Measurements from ENCODE around the gene TRAM2. TPM values are rescaled to one million over a fixed set of nuclear protein-coding genes. Genes with fewer than 3 reads are reported as not detected.
A peak's percentile ranks its signal among the peaks of the same experiment; 100 is the strongest.

The TRAM2 gene
- total and polyA plus RNA-seq, 9 of the 15 experiments (the other 6 are each of a cell fraction or from before 2014, with no cell fraction given), result 2.6 to 13.3 (median 8.9) TPM

- TF ChIP-seq, protein P1, sequence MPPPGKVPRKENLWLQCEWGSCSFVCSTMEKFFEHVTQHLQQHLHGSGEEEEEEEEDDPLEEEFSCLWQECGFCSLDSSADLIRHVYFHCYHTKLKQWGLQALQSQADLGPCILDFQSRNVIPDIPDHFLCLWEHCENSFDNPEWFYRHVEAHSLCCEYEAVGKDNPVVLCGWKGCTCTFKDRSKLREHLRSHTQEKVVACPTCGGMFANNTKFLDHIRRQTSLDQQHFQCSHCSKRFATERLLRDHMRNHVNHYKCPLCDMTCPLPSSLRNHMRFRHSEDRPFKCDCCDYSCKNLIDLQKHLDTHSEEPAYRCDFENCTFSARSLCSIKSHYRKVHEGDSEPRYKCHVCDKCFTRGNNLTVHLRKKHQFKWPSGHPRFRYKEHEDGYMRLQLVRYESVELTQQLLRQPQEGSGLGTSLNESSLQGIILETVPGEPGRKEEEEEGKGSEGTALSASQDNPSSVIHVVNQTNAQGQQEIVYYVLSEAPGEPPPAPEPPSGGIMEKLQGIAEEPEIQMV (tag; conservative IDR thresholded peaks at IDR 0.05; ENCODE audit: low read depth), result 0 out of 2 replicates have a peak, but pooled peaks have one; percentile 7
- TF ChIP-seq CREB5 (CRISPR knock-in tag; IDR thresholded peaks at IDR 0.05), result no peak
- 0 out of 2 replicates have a peak, but pooled peaks have one; percentile 34 for TF ChIP-seq GTF2F1 (IDR thresholded peaks at IDR 0.05; ENCODE audit: low read depth, low read length)
- no peak for TF ChIP-seq ZNF12 (CRISPR knock-in tag; IDR thresholded peaks at IDR 0.05)
- no peak for TF ChIP-seq TFAP4 (CRISPR knock-in tag; IDR thresholded peaks at IDR 0.05; ENCODE audit: borderline replicate concordance)
- TF ChIP-seq EP400 (IDR thresholded peaks at IDR 0.05), result 0 out of 2 replicates have a peak, but pooled peaks have one; percentile 22
- no peak for TF ChIP-seq SREBF2 (CRISPR knock-in tag; IDR thresholded peaks at IDR 0.05)
- peak; percentile 57; the same call in 1 of the 2 replicates for TF ChIP-seq CTBP1 (IDR thresholded peaks at IDR 0.05; ENCODE audit: borderline replicate concordance)
- TF ChIP-seq NCOR1 (IDR thresholded peaks at IDR 0.05), result peak; percentile 20; the same call in 1 of the 2 replicates
- TF ChIP-seq U2AF1 (optimal IDR thresholded peaks at IDR 0.05; ENCODE audit: low read depth, low read length), result no peak
- TF ChIP-seq ZNF408 (CRISPR knock-in tag; IDR thresholded peaks at IDR 0.05; ENCODE audit: low read depth), result no peak
- peak; percentile 61 for TF ChIP-seq ETV5 (CRISPR knock-in tag; IDR thresholded peaks at IDR 0.05; ENCODE audit: low read depth)
- TF ChIP-seq ETV1 (tag; conservative IDR thresholded peaks at IDR 0.05; ENCODE audit: low read depth), result peak; percentile 50
- peak; percentile 71 for TF ChIP-seq ELF1 (tag; IDR thresholded peaks at IDR 0.05)
- TF ChIP-seq HMGN3 (IDR thresholded peaks at IDR 0.05; ENCODE audit: borderline replicate concordance, extremely low read depth, insufficient read length, low read depth, low read length), result no peak
- TF ChIP-seq GATAD2B (IDR thresholded peaks at IDR 0.05; ENCODE audit: borderline replicate concordance), result 0 out of 2 replicates have a peak, but pooled peaks have one; percentile 41
- TF ChIP-seq NCOA6 (IDR thresholded peaks at IDR 0.05), result no peak
- no peak for TF ChIP-seq TEAD1 (CRISPR knock-in tag; IDR thresholded peaks at IDR 0.05)
- no peak for TF ChIP-seq ZNF212 (CRISPR knock-in tag; IDR thresholded peaks at IDR 0.05)
- no peak for TF ChIP-seq EHMT2 (IDR thresholded peaks at IDR 0.05)
- TF ChIP-seq TFAM (CRISPR knock-in tag; conservative IDR thresholded peaks at IDR 0.05), result no peak
- no peak for TF ChIP-seq CHD1 (IDR thresholded peaks at IDR 0.05; ENCODE audit: low read length)
- TF ChIP-seq THAP12 (CRISPR knock-in tag; IDR thresholded peaks at IDR 0.05), result no peak
These were observed 93.8 kb downstream of the TRAM2 start (continued) for GRCh38 chr6:52482903-52483670.
